OCI-M1 (cell line): Measurements from ENCODE around the gene PCDHA3.
"Not testable (repeated sequence)": the region's sequence is repeated elsewhere in the genome, so short reads cannot be mapped to it uniquely, and the experiment has no call there.

Source experiments
- DNase-seq: peaks from one replicate; lab custom pipeline; 2025; lab: John Stamatoyannopoulos, UW

The PCDHA3 gene

DNA sequence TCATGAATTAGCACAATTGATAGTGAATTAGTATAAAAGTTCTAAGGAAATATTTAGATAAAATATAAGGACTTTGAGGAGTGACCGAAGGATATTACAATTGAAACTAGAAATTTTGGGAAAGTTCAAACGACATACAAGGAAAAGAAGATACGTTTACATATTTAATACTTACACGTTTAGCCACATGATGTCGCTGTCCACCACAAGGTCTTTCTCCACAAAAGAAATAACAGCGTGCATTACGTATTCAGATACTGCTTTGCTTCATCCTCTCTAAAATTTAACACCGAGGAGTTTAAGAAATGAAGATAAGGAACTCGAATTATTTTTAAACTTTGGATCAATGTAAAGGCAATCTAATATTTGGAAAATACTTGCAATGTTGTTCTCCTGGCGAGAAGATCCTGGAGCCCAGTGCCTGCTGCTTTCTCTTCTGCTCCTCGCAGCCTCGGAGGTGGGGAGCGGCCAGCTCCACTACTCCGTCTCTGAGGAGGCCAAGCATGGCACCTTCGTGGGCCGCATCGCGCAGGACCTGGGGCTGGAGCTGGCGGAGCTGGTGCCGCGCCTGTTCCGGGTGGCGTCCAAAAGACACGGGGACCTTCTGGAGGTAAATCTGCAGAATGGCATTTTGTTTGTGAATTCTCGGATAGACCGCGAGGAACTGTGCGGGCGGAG lies at the start of gene PCDHA3:
Gene PCDHA3 (plus strand): TSS at position 242 of the 678 bp plus-strand sequence.
- DNase-seq, result no peak

DNA sequence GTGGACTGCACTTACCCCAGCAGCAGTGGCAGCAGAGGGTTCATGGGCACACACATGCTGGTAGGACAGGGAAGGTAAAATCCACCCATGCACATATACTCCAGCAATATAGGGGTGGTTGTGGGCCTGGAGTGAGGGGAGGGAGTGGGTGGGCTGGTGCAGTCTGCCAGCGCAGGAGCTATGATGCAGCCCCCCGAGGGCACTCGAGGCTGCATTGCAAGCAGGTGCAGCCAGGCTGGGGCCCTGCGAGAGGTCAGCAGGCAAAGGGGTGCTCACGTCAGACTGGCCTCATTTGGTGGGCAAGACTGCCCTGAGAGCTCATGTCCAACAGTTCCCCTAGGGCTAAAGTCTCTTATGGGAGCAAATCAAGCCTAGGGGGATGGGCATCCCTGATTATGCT lies 47.3 kb upstream of the PCDHA3 start:
- no peak for DNase-seq

DNA sequence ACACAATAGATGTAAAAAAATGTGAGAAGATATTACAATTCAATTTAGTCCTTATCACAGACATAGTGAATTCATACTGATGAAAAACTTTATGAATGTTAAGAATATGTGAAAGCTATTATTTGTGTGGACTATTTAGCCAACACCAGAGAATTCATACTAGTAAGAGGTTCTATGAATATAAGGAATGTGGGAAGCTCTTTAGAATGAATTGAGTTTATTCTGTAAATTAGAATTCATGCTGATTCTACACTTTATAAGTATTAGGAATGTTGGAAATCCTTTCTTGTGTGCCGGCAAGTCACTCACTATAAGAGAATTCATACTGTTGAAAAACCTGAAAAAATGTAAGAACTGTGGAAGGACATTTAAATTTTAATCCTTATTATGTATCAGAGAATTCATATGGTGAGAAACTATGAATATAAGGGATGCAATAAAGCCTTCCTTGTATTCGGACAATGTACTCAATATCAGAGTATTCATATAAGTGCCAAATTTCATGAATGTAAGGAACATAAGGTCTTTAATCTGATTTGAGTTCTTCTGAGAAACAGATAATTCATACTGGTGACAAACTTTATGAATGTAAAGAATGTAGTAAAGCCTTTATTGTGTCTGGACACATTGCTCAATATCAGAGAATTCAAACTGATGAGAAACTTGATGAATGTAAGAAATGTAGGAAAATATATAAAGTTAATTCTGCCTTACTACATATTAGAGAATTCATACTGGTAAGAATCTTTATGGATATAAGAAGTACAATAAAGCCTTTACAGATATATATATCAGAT lies 36.5 kb upstream of the PCDHA3 start:
- DNase-seq, result peak; percentile 4

DNA sequence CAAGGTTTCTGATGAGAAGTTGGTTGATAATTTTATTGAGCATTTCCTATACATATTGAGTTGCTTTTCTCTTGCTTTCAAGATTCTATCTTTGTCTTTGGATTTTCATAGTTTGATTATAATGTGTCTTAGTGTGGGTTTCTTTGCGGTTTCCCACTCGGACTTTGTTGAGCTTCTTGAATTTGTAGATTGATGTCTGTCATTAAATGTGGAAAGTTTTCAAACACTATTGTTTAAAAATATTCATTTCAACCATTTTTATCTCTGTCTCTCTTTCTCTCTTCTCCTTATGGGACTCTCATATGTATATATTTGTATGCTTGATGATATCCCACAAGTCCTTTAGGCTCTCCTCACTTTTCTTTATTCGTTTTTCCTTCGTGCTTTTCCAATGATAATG lies 33.4 kb upstream of the PCDHA3 start:
- no peak for DNase-seq

DNA sequence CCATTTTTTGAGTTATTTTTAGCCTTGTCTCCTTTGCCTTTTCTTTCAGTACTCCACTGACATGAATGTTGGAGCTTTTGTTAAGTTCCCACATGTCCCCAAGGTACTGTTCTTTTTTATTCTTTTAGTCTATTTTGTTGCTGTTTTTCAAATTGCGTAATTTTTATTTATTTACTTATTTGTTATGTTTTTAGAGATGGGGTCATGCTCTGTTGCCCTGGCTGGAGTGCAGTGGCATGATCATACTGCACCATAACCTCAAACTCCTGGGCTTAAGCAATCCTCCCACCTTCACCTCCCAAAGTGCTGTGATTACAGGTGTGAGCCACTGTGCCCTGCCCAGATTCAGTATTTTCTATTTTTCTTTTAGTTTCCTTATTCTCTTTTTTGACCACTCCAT lies 20.3 kb upstream of the PCDHA3 start:
- DNase-seq, result no peak

DNA sequence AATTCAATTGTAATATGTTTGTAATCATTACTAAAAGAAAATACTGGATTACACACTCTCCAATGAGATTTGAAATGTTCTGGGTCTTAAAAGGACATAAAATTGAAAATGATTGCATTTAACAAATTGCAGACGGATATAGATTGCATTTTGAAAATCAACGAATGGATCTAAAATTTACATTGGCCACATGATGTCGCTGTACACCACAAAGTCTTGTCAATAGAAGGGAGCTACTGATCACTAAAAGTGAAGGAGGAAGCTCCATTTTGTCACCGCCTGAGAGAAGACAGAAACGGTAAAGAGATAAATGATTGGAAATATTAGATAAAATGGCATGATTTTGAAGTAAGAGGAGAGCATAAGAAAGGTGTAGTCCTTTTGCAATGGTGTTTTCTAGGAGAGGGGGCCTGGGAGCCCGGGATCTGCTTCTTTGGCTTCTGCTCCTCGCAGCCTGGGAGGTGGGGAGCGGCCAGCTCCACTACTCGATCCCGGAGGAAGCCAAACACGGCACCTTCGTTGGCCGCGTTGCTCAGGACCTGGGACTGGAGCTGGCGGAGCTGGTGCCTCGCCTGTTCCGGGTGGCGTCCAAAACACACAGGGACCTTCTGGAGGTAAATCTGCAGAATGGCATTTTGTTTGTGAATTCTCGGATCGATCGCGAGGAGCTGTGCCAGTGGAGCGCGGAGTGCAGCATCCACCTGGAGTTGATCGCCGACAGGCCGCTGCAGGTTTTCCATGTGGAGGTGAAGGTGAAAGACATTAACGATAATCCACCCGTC lies 14.8 kb upstream of the PCDHA3 start, which contains the start of gene PCDHA1:
Gene PCDHA1 (plus strand): TSS at position 236 of the 782 bp plus-strand sequence.
- peak; percentile 62 for DNase-seq

DNA sequence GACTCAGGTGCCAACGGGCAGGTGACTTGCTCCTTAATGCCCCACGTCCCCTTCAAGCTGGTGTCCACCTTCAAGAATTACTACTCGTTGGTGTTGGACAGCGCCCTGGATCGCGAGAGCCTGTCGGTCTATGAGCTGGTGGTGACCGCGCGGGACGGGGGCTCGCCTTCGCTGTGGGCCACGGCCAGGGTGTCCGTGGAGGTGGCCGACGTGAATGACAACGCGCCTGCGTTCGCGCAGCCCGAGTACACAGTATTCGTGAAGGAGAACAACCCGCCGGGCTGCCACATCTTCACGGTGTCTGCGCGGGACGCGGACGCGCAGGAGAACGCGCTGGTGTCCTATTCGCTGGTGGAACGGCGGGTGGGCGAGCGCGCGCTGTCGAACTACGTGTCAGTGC lies 13.4 kb upstream of the PCDHA3 start:
- not testable (repeated sequence) for DNase-seq

DNA sequence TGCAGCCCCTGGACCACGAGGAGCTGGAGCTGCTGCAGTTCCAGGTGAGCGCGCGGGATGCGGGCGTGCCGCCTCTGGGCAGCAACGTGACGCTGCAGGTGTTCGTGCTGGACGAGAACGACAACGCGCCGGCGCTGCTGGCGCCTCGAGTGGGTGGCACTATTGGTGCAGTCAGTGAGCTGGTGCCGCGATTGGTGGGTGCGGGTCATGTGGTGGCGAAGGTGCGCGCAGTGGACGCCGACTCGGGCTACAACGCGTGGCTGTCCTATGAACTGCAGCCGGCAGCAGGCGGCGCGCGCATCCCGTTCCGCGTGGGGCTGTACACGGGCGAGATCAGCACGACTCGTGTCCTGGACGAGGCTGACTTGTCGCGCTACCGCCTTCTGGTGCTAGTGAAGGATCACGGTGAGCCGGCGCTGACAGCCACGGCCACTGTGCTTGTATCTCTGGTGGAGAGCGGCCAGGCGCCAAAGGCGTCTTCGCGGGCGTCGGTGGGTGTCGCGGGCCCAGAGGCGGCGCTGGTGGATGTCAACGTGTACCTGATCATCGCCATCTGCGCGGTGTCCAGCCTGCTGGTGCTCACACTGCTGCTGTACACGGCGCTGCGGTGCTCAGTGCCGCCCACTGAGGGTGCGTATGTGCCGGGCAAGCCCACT lies 12.9 kb upstream of the PCDHA3 start:
- not testable (repeated sequence) for DNase-seq

DNA sequence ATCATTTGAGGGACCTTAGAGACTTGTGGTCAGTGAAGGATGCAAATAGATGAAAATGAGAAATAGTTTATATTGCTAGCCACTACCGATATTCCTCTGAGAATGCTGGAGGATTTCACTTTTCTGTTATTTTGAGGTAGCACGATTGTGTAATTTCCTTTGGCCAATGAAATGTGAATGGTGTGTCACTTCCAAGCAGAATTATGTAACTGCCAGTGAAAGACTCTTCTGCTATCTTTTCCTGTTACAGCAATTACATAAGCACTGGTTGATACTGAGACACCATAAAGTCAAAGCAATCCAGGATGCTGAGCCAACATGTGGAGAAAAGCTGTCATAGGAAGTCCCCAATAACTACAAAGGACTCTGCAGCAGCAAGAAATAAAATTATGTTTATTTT lies 9.8 kb upstream of the PCDHA3 start:
- peak; percentile 33 for DNase-seq

DNA sequence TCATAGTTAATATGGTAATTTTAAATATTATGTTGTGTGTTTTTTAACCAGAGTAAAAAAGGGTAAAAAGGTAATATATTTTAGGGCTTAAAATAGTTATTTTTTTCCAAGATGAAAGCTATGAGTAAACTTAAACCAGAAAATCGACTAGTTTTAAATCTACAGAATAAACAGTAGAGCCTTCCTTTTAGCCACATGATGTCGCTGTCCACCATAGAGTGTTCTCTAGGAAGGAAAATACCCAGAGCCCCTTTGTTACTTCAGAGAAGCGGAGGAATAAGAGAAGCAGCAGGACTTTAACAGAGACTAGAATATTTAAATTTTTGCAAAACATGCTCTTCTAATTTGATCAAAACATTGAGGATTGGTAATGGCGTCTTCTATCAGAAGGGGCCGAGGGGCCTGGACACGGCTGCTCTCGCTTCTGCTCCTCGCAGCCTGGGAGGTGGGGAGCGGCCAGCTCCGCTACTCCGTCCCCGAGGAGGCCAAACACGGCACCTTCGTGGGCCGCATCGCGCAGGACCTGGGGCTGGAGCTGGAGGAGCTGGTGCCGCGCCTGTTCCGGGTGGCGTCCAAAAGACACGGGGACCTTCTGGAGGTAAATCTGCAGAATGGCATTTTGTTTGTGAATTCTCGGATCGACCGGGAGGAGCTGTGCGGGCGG lies 6.1 kb upstream of the PCDHA3 start, which contains the start of gene PCDHA2:
Gene PCDHA2 (plus strand): TSS at position 258 of the 664 bp plus-strand sequence.
- DNase-seq, result no peak

DNA sequence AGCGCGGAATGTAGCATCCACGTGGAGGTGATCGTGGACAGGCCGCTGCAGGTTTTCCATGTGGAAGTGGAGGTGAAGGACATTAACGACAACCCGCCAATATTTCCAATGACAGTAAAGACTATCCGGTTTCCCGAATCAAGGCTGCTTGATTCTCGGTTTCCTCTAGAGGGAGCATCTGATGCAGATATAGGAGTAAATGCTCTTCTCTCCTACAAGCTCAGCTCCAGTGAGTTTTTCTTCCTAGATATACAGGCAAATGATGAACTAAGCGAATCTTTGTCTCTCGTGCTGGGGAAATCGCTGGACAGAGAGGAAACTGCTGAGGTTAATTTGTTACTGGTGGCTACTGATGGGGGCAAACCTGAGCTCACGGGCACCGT lies 5.6 kb upstream of the PCDHA3 start:
- no peak for DNase-seq

DNA sequence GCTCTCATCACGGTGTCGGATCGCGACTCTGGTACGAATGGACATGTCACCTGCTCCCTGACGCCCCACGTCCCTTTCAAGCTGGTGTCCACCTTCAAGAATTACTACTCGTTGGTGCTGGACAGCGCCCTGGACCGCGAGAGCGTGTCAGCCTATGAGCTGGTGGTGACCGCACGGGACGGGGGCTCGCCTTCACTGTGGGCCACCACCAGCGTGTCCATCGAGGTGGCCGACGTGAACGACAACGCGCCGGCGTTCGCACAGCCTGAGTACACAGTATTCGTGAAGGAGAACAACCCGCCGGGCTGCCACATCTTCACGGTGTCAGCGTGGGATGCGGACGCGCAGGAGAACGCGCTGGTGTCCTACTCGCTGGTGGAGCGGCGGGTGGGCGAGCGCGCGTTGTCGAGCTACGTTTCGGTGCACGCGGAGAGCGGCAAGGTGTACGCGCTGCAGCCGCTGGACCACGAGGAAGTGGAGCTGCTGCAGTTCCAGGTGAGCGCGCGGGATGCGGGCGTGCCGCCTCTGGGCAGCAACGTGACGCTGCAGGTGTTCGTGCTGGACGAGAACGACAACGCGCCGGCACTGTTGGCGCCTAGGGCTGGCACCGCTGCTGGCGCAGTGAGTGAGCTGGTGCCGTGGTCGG lies 4.7 kb upstream of the PCDHA3 start:
- not testable (repeated sequence) for DNase-seq

DNA sequence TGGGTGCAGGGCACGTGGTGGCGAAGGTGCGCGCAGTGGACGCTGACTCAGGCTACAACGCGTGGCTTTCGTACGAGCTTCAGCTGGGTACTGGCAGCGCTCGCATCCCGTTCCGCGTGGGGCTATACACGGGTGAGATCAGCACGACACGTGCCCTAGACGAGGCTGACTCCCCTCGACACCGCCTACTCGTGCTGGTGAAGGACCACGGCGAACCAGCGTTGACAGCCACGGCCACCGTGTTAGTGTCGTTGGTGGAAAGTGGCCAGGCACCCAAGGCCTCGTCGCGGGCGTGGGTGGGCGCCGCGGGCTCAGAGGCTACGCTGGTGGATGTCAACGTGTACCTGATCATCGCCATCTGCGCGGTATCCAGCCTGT lies 4.2 kb upstream of the PCDHA3 start:
- no peak for DNase-seq

DNA sequence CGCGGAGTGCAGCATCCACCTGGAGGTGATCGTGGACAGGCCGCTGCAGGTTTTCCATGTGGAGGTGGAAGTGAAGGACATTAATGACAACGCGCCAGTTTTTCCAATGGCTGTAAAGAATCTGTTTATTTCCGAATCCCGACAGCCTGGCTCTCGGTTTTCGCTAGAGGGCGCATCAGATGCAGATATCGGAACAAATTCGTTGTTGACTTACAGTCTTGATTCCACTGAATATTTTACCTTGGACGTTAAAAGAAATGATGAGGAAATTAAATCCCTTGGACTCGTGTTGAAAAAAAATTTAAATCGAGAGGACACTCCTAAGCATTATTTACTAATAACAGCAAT lies 611 bp downstream of the PCDHA3 start:
- no peak for DNase-seq

DNA sequence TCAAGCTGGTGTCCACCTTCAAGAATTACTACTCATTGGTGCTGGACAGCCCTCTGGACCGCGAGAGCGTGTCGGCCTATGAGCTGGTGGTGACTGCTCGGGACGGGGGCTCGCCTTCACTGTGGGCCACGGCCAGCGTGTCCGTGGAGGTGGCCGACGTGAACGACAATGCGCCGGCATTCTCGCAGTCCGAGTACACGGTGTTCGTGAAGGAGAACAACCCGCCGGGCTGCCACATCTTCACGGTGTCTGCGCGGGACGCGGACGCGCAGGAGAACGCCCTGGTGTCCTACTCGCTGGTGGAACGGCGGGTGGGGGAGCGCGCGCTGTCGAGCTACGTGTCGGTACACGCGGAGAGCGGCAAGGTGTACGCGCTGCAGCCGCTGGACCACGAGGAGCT lies 1.5 kb downstream of the PCDHA3 start:
- not testable (repeated sequence) for DNase-seq

DNA sequence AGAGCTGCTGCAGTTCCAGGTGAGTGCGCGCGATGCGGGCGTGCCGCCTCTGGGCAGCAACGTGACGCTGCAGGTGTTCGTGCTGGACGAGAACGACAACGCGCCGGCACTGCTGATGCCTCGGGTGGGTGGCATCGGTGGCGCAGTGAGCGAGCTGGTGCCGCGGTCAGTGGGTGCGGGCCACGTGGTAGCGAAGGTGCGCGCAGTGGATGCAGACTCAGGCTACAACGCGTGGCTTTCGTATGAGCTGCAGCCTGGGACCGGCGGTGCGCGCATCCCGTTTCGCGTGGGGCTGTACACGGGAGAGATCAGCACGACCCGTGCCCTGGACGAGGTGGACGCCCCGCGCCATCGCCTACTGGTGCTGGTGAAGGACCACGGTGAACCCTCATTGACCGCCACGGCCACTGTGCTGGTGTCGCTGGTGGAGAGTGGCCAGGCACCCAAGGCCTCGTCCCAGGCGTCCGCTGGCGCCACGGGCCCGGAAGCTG lies 2.0 kb downstream of the PCDHA3 start:
- DNase-seq, result no peak

DNA sequence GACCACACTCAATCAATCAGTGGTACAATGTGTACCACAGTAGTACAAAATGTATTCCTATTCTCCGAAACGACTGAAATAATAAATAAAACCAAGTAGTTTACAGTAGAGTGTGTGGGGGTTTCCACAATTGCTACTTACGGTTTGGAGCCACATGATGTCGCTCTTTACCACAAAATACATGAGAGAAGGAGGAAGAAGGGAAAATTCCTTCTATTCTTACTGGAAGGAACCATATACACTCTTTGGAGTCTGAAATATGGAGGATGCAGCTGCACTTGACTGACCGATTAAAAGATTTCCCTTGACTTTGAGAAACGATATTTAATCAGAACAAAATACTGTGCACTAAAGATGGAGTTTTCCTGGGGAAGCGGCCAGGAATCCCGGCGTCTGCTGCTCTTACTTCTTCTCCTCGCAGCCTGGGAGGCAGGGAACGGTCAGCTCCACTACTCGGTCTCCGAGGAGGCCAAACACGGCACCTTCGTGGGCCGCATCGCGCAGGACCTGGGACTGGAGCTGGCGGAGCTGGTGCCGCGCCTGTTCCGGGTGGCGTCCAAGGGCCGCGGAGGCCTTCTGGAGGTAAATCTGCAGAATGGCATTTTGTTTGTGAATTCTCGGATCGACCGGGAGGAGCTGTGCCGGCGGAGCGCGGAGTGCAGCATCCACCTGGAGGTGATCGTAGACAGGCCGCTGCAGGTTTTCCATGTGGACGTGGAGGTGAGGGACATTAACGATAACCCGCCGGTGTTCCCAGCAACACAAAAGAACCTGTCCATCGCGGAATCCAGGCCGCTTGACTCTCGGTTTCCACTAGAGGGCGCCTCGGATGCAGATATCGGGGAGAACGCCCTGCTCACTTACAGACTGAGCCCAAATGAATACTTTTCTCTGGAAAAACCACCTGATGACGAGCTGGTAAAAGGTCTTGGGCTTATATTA lies 6.2 kb downstream of the PCDHA3 start, which contains the start of gene PCDHA4:
Gene PCDHA4 (plus strand): TSS at position 235 of the 942 bp plus-strand sequence.
- peak; percentile 8 for DNase-seq

DNA sequence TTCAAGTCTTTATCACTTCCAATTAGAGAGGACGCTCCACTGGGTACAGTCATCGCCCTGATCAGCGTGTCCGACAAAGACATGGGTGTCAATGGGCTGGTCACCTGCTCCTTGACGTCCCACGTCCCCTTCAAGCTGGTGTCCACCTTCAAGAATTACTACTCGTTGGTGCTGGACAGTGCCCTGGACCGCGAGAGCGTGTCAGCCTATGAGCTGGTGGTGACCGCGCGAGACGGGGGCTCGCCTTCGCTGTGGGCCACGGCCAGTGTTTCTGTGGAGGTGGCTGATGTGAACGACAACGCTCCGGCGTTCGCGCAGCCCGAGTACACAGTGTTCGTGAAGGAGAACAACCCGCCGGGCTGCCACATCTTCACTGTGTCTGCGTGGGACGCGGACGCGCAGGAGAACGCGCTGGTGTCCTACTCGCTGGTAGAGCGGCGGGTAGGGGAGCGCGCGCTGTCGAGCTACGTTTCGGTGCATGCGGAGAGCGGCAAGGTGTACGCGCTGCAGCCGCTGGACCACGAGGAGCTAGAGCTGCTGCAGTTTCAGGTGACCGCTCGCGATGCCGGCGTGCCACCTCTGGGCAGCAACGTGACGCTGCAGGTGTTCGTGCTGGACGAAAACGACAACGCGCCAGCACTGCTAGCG lies 7.5 kb downstream of the PCDHA3 start:
- not testable (repeated sequence) for DNase-seq

DNA sequence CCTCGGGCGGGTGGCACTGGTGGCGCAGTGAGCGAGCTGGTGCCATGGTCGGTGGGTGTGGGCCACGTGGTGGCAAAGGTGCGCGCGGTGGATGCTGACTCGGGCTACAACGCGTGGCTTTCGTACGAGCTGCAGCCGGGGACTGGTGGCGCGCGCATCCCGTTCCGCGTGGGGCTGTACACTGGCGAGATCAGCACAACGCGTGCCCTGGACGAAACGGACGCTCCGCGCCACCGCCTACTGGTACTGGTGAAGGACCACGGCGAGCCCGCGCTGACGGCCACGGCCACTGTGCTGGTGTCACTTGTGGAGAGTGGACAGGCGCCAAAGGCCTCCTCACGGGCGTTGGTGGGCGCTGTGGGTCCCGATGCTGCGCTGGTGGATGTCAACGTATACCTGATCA lies 8.0 kb downstream of the PCDHA3 start:
- no peak for DNase-seq
